Thyroid gland (tissue), 4 donors: ENCODE data around the gene KAZALD1.

Experiments
- CTCF ChIP-seq, 6 experiments: fragments of 200-600 bp in 3 of 6; fragments of 450-650 bp in 3 of 6; sonication (generic) in 3 of 6; IDR thresholded peaks; one replicate each; pipeline ENCODE4 v1.5.1; 2016 to 2019; ENCODE audit warnings: antibody characterized with exemption in 6 of 6, mild to moderate bottlenecking in 2 of 6, inconsistent platforms in 1 of 6, moderate library complexity in 1 of 6
- POLR2A ChIP-seq, 2 donors: fragments of 450-650 bp; IDR thresholded peaks; one replicate each; pipeline ENCODE4 v1.6.1; 2017; ENCODE audit warnings: antibody characterized with exemption in 2 of 2, mild to moderate bottlenecking in 2 of 2, moderate library complexity in 1 of 2

DNA sequence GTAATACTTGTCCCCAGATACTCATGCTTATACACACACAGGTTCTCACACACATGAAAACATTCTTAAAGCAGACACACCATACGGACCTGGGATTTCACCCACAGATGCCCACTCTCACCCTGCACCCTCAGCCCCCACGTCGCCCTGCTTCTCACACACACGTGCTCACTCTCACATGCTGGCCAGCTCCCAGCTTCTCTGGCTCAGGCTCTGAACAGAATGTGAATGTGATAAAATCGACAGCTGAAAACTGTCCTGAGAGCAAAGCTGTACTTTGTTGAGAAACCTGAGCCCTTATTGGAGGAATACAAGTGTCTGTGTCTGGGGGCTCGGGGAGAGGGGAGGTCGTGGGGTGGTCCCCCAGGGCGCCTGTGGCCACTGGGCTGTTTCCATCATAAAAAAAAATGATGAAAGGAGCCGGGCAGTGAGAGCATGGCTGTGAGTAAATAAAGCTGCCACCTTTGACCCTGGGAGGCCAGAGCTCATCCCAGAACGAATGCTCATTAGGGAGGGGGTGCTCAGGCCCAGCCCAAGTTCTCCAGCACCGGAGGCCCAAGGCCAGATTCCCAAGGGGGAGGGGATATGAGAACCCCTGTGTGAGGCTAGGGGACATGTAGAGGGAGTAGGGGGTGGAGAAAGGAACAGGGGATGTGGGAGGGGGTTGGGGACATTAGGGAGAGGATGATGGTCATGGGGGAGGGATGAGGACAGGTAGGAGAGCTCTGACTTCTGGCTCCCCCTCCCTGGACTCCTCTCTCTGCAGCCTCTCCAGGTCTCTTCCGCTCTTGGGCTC, 51.2 kb downstream of the KAZALD1 start:
- TF ChIP-seq CTCF (IDR thresholded peaks at IDR 0.05) (no peak), POLR2A (IDR thresholded peaks at IDR 0.05) (no peak)
